HG03558 (cell line): ENCODE results near the gene ZNF446.
A peak's percentile ranks its signal among the peaks of the same experiment; 100 is the strongest.
"Not testable (repeated sequence)": the region's sequence is repeated elsewhere in the genome, so short reads cannot be mapped to it uniquely, and the experiment has no call there.

Source experiments
- ATAC-seq: cut with Tn5 transposase; IDR thresholded peaks from one replicate; pipeline ENCODE4 v1.9.1; 2021; ENCODE audit warnings: moderate number of reproducible peaks; ENCODE audit not compliant: unreplicated experiment; ENCODE audit errors: extremely low read depth

ZNF446 gene

DNA sequence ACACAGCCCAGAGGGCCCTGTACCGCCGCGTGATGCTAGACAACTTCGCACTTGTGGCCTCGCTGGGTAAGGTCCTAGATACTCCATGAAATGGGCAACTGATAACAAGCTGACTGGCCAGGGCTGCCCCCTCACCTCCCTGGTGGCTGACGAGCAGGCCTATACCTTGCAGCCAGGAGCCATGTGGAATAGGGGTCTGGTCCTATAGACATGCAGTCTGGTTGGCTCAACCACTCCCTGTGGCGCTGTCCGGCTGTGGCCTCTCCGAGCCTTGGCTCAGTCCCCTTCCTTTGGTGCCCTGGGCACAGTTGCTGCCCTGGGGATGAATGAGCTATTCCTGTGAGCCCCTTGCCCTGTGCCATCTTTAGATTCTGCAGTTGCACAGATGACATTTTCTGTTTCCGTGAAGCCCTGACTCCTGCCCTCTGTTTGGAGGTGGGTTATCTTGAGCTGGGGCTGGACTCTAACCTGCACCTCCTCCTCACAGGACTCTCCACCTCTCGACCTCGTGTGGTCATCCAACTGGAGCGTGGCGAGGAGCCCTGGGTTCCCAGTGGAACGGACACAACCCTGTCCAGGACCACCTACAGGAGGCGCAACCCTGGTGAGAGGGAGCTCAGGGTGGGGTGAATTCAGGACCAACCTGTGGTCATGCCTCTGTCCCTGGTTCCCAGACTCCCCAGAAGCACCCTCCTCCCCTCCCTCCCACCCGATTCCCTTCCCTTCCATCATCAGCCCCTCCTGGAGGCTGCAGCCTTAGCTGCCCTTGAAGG, 6.7 kb upstream of the ZNF446 start:
- no peak for ATAC-seq

DNA sequence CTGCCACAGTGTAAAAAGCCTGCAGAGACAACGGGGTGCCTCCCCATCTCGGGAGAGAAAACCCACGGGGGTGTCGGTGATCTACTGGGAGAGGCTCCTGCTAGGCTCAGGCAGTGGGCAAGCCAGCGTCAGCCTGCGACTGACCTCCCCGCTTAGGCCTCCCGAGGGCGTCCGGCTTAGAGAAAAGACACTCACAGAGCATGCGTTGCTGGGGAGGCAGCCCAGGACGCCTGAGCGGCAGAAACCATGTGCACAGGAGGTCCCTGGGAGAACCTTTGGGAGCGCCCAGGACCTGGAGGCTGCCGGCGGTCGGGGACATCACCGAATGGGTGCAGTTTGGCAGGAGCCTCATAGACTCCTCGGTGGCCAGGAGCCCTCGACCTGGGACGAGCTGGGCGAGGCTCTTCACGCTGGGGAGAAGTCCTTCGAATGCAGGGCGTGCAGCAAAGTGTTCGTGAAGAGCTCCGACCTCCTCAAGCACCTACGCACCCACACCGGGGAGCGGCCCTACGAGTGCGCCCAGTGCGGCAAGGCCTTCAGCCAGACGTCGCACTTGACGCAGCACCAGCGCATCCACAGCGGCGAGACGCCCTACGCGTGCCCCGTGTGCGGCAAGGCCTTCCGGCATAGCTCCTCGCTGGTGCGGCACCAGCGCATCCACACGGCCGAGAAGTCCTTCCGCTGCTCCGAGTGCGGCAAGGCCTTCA, 5.2 kb upstream of the ZNF446 start:
- not testable (repeated sequence) for ATAC-seq

DNA sequence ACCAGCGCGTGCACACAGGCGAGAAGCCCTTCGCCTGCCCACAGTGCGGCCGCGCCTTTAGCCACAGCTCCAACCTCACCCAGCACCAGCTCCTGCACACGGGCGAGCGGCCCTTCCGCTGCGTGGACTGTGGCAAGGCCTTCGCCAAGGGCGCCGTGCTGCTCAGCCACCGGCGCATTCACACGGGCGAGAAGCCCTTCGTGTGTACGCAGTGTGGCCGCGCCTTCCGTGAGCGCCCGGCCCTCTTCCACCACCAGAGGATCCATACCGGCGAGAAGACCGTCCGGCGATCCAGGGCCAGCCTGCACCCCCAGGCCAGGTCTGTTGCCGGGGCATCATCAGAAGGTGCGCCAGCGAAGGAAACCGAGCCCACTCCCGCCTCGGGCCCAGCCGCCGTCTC, 4.4 kb upstream of the ZNF446 start:
- ATAC-seq, result no peak

GRCh38 chr19:58473775-58474174, 2.4 kb upstream of the ZNF446 start:
- no peak for ATAC-seq

DNA sequence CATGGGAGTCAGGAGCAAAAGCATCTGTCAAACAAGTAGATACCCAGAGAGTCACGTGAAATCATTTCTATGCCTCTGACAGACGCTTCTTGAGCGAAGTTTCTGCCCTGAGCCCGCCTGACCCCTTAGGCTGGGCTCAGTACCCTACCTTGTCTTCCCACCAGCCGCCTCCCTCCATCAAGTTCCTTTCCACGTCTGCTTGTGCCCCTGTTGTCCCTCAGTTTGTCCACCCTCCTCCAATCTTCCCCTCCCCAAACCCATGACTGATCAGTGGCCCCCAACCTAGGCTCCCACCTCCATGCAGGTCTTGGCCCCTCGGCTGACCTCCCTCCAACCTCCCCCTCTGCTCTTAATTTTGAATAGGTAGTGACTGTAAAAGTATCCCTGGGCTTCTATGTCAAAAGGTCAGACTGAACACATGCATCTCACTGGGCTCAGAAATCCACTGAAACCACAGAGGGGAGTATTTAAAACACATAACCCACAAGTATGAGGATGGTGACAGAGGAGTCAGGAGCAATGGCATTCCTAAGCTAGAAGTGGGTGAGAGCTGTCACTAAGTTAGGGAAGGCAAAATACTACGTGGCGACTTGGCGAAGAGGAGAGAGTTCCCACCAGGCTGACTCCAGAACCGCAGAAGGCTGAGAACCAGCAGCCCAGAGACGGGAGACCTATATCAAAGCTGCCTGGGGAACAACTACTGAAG, 1.7 kb upstream of the ZNF446 start:
- ATAC-seq, result no peak

DNA sequence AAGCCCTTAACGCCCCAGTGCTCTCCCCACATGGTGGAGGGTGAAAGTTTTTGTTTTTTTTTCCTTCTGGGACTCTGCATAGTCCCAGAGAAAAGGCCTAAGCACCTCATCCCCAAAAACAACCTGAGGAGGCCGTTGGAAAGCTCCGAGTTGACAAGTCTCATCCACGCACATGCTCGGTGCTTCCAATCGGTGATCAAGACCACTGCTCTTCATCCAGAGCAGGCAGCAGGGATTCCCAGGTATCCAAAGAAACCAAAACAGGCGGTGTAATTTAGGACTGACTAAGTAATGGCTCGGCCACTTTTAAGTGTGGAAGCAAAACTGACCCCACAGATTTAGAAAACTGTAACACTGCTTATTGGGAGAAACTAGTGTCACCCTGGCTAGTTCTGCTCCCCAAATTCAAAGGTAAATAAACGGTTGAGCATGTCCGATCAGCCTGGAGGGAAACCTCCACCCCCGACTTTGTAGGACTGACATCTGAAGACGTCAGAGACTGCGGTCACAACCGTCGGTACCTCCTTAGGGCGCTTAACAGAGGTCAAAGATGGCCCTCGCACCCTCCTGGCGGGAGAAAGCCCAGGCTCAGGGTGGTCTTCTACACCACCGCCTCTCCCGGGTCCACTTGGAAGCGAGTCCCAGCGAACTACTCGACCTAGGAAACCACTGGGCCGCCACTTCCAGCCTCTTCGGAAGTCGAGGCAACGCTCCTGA, 997 bp upstream of the ZNF446 start:
- peak; percentile 6 for ATAC-seq

DNA sequence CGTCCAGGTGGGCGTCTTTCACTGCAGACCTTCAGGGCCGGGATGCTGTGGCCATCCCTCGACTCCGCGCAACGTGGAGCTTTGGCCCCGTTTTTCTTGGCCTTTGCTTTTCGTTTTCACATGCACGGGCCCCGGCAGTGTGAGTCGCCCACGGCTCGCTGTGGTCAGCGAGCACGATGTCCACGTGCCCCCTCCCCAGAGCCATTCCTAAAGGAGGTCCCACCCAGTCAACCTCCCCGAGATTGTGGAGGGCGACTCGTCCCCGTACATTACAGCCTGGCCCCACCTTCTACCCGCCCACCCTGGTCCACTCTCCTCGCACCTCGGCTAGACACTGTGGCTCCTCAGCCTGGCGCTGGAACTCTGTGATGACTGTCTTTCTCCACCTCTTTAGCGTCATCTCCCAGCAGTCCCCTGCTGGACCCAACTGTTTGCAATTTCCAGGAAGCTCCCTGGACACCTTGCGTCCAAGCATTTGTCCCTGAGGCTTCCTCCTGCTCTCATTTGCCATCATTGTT, 405 bp downstream of the ZNF446 start:
- no peak for ATAC-seq

- ATAC-seq, result no peak
Measured at GRCh38 chr19:58477130-58477529, 978 bp downstream of the ZNF446 start.

- ATAC-seq, result no peak
Measured at GRCh38 chr19:58477871-58478270, 1.7 kb downstream of the ZNF446 start.

DNA sequence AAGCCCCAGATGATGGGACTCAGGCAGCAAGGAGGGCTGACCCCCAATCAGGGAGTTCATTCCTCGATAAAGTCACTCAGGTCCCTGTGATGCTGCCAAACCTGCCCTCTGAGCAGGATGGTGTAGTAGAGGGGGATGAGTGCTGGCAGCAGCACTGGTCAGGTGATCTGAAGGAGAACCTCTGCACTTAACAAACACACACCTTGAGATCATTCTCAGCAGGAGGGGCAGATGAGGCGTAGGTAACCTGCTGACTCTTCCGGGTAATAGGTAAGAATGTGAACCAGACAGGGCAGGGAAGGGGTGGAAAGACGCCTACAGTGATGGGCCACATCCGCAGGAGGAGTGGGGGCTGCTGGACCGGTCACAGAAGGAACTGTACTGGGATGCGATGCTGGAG, 3.2 kb downstream of the ZNF446 start:
- ATAC-seq, result no peak

DNA sequence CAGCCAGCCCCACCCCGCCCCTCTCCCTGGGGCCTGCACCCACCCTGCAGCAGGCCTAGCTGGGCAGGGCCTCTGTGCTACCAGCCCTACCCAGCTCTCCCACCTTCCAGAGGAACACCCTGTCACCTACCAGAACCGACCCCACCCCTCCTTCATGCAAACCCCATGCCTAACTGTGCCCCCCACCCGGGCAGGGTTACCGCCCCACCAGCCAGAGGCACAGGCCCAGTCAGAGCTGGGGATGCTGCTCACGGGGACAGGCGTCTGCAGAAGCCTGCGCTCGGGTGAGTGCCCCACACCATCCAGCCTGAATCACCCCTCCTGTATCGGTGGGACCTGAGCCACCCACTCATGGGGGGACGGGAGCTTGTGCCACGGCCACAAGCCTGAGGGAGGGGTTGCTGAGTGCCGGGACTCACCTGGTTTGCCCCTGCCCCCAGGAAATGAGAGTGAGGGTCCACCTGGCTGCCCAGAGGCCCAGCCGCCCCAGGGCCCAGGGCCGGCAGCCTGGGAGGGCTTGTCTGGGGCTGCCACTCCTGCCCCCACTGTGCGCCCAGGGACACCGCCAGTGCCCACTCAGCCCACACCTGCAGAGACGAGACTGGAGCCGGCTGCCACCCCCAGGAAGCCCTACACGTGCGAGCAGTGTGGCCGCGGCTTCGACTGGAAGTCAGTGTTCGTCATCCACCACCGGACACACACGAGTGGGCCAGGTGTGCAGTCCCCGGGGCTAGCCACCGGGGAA, 3.8 kb downstream of the ZNF446 start:
- no peak for ATAC-seq

DNA sequence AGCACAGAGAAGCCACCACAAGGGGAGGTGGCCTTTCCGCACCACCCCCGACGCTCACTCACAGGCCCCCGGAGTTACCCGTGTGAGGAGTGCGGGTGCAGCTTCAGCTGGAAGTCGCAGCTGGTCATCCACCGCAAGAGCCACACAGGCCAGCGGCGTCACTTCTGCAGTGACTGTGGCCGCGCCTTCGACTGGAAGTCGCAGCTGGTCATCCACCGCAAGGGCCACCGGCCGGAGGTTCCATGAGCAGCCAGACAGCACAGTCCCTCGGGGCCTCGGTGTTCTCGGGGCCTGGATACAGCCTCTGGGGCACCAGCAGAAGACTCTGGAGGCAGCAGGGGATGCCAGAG, 4.3 kb downstream of the ZNF446 start:
- no peak for ATAC-seq

DNA sequence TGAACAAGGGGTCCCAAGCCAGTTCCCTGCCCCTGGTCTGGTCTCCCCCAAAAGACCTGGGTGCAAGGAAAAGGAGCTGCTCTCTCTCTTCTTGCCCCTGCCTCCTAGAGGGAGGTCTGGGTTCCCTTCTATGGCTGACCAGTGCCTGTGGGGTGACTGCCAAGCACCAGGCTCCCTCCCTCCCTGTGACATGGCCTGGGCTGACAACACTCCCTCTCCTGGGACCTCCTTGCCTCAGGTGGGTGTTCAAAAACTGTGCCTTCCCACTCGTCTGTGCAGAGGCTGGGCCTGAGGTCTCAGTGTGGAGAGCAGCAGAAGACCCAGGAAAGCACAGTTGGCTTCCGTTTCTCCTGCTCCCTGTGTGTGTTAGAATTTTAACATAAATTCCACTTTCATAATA, 4.7 kb downstream of the ZNF446 start:
- no peak for ATAC-seq

- no peak for ATAC-seq
Measured at GRCh38 chr19:58482372-58482771, 6.2 kb downstream of the ZNF446 start.

DNA sequence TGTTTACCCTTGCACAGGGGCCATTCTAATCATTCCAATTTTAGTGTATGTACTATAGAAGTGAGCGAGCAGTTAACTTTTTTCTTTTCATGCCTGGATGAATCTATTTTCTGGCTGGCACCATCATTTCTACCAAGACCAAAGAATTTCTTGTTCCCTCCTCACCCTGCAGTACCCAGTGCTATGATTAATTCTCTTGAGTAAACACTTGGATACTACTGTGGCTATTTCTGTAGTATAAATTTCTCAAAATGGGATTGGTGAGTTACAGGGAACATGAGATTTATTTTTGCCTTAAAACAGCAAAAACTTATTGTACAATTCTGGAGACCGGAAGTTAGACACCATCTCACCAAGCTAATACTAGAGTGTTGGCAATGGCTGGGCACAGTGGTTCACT, 7.6 kb downstream of the ZNF446 start:
- no peak for ATAC-seq

DNA sequence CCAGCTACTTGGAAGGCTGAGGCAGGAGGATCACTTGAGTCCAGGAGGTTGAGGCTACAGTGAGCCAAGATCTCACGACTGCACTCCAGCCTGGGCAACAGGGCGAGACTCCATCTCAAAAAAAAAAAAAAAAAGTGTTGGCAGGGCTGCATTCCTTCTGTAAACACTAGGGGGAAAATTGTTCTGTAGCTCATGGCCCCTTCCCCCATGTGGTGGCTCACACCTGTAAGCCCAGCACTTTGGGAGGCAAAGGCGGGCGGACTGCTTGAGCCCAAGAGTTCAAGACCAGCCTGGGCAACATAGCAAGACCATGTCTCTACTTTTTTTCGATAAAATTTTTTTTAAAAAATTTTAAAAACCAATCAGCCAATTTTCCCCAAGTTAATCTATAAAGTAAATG, 8.2 kb downstream of the ZNF446 start:
- ATAC-seq, result not testable (repeated sequence)

DNA sequence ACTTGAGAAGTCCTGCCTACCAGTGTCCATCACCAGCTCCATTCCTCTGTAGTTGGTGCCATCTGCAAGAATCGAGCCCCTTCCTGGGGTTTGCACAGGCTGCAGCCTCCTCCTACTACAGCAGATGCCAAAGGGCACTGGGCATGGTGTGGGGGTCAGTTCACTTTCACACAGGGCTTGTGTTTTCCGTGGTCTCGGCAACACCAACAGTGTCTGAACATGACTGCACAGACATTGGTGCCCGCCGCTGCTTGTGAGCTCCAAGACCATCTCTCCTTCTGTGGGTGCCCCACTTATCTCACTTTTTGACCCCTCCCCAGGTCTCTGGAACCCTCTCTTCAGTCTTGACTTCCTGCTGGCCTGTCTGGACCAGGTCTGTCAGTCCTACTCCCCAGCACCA, 15.2 kb downstream of the ZNF446 start:
- no peak for ATAC-seq

DNA sequence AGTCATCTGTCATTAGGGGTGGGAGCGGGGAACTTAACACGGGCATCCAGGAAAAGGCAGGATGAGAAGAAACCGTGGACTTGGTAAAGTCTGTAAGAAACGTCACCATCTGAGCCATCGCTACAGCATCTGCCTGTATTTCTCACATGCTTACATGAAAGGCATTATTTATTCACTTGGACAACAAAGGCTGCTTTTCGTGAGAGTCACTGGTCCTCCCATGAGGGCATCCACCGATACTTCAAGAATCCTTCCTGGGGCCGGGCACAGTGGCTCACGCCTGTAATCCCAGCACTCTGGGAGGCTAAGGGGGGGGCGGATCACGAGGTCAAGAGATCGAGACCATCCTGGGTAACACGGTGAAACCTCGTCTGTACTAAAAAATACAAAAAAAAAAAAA, 16.1 kb downstream of the ZNF446 start:
- no peak for ATAC-seq

DNA sequence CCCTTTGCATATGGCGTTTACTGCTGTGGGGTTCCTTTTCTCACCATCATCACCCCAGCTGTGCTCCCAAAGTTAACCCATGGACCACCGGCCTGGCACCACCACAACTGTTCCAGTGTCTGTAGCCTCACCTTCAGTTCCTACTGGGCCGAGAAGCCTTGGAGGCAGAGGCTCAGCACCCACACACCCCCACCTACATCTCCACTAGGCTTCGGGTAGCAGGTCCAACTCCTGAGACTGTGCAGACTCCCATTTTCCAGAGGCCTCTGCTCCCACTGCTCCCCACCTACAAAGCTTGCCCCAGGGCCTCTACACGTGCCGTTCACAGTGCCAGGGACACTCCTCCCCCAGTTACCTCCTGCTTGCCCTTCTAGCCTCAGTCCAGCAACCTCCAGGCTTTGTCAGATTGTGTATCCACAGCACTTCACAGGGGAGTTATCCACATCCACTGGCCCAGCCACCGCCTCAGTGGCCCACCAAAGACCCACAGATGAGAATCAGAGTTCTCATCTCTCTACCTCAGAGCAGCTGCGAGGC, 21.6 kb downstream of the ZNF446 start:
- no peak for ATAC-seq
